ENCODE data around the gene PRKCH.

Gene PRKCH

DNA sequence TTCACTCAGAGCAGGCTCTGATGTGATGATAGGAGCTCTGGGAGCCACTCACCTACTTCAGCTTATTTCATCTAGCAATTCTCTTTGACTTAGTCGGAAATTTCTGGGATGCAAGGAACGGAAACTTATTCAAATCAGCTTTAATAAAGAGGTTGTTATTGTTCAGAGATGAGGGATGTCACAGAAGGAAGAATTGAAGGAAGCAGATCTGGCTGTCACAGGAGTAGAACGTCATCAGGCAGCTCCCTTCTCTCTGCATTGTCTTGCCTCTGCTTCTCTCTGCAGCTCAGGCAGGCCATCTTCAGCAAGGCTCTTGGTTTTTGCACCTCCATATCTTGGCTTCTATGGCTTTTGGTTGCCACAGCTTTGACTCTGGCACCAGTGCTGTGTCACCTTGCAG is 32.7 kb upstream of the PRKCH start:
- TF ChIP-seq, protein P1, sequence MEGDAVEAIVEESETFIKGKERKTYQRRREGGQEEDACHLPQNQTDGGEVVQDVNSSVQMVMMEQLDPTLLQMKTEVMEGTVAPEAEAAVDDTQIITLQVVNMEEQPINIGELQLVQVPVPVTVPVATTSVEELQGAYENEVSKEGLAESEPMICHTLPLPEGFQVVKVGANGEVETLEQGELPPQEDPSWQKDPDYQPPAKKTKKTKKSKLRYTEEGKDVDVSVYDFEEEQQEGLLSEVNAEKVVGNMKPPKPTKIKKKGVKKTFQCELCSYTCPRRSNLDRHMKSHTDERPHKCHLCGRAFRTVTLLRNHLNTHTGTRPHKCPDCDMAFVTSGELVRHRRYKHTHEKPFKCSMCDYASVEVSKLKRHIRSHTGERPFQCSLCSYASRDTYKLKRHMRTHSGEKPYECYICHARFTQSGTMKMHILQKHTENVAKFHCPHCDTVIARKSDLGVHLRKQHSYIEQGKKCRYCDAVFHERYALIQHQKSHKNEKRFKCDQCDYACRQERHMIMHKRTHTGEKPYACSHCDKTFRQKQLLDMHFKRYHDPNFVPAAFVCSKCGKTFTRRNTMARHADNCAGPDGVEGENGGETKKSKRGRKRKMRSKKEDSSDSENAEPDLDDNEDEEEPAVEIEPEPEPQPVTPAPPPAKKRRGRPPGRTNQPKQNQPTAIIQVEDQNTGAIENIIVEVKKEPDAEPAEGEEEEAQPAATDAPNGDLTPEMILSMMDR (IDR thresholded peaks at IDR 0.05; ENCODE audit: low read depth, low read length, missing control alignments), result no peak
- no peak for DNase-seq (ENCODE audit: extremely low read depth, low read depth)
- no peak overlapping the region for H3K4me3 ChIP-seq (replicated peaks; ENCODE audit: low read depth, low read length)

- TF ChIP-seq, protein P1 (IDR thresholded peaks at IDR 0.05; ENCODE audit: low read depth, low read length, missing control alignments), result no peak
- no peak overlapping the region for H3K4me3 ChIP-seq (replicated peaks; ENCODE audit: low read depth, low read length)
- DNase-seq (ENCODE audit: extremely low read depth, low read depth), result no peak
These were observed 30.7 kb upstream of the PRKCH start for GRCh38 chr14:61290701-61291100.

- DNase-seq (ENCODE audit: extremely low read depth, low read depth), result no peak
- TF ChIP-seq, protein P1 (IDR thresholded peaks at IDR 0.05; ENCODE audit: low read depth, low read length, missing control alignments), result no peak
- H3K4me3 ChIP-seq (replicated peaks; ENCODE audit: low read depth, low read length), result no peak overlapping the region
These were observed 25.2 kb upstream of the PRKCH start for GRCh38 chr14:61296151-61296550.

DNA sequence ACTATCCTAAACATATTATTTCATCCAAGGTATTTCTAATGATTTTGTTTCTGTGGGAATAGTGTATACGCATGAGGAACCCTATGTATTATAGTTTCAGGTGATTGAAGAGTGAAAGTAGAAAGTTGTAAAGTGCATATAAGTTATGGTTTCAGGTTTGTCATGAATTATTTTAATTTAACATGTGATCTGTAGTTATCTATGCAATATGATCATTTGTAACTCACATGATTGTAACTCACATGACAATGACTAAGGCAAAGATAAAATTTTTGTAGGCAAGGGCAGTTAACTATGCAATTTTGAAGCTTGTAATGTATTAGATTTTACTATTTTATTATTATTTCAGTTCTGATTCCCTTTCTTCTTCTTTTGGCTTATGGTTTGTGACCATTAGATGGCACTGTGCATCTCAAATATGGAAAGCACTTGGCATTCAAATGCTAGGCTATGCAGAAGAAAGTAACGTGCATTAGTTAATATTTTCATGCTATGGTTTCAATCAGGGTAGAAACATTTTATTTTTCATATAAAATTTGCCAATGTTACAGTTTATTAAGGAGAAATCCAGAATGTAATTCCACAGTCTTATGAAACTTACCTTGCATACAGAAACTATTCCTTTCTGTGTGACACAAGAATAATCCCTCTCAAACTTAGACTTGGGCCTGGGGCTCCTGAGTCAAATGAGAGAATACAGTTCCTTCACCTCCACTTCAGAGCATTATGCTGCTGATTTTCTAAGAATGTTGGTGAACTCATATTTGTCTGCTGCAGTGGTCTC is 24.5 kb upstream of the PRKCH start:
- H3K4me3 ChIP-seq (replicated peaks; ENCODE audit: low read depth, low read length), result no peak overlapping the region
- DNase-seq (ENCODE audit: extremely low read depth, low read depth), result no peak
- TF ChIP-seq, protein P1 (IDR thresholded peaks at IDR 0.05; ENCODE audit: low read depth, low read length, missing control alignments), result peak; percentile 53

GRCh38 chr14:61297581-61297980 is 23.8 kb upstream of the PRKCH start:
- no peak for DNase-seq (ENCODE audit: extremely low read depth, low read depth)
- H3K4me3 ChIP-seq (replicated peaks; ENCODE audit: low read depth, low read length), result no peak overlapping the region
- TF ChIP-seq, protein P1 (IDR thresholded peaks at IDR 0.05; ENCODE audit: low read depth, low read length, missing control alignments), result no peak

GRCh38 chr14:61298824-61299223 is 22.6 kb upstream of the PRKCH start:
- DNase-seq (ENCODE audit: extremely low read depth, low read depth), result no peak
- no peak overlapping the region for H3K4me3 ChIP-seq (replicated peaks; ENCODE audit: low read depth, low read length)
- TF ChIP-seq, protein P1 (IDR thresholded peaks at IDR 0.05; ENCODE audit: low read depth, low read length, missing control alignments), result no peak

DNA sequence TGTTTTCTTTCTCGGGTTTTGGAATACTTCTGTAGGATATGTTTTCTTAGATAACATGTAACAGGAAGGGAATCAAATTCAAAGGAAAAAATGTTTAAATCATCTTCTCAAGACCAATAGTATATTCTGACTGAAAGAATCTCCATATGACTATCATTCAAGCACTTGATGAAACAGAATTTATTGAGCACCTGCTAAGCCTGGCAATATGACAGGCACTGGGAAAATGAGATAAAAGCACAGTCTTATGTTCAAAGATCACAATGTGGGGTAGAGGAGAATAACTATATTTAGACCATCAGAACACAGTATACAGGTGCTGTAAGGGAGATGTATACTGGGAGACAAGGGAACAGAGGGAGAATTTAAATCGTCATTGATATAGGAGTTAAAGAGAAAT is 21.2 kb upstream of the PRKCH start:
- TF ChIP-seq, protein P1 (IDR thresholded peaks at IDR 0.05; ENCODE audit: low read depth, low read length, missing control alignments), result no peak
- no peak overlapping the region for H3K4me3 ChIP-seq (replicated peaks; ENCODE audit: low read depth, low read length)
- no peak for DNase-seq (ENCODE audit: extremely low read depth, low read depth)
